Osteocyte (in vitro differentiated cells): ENCODE measurements around the gene PDZD2. TPM values are rescaled to one million over a fixed set of nuclear protein-coding genes. Genes with fewer than 3 reads are reported as not detected.
"Not testable (repeated sequence)": the region's sequence is repeated elsewhere in the genome, so short reads cannot be mapped to it uniquely, and the experiment has no call there.

Experiments used
- DNase-seq: peaks from one replicate; pipeline ENCODE4 v3.0.0; 2021; ENCODE audit warnings: mixed read lengths; ENCODE audit not compliant: unreplicated experiment; ENCODE audit errors: extremely low spot score
- H3K27ac Mint-ChIP-seq: one replicate; pipeline ENCODE4 v1.8.0; 2021; ENCODE audit warnings: mild to moderate bottlenecking, mixed read lengths; ENCODE audit not compliant: unreplicated experiment
- H3K27me3 Mint-ChIP-seq: one replicate; pipeline ENCODE4 v1.8.0; 2021; ENCODE audit warnings: mixed read lengths; ENCODE audit not compliant: unreplicated experiment
- H3K36me3 Mint-ChIP-seq: one replicate; pipeline ENCODE4 v1.8.0; 2021; ENCODE audit warnings: mixed read lengths; ENCODE audit not compliant: unreplicated experiment
- H3K4me1 Mint-ChIP-seq: one replicate; pipeline ENCODE4 v1.8.0; 2021; ENCODE audit warnings: mixed read lengths; ENCODE audit not compliant: unreplicated experiment
- H3K4me3 Mint-ChIP-seq: one replicate; pipeline ENCODE4 v1.8.0; 2021; ENCODE audit warnings: mild to moderate bottlenecking, moderate library complexity, mixed read lengths; ENCODE audit not compliant: unreplicated experiment
- H3K9me3 Mint-ChIP-seq: one replicate; pipeline ENCODE4 v1.8.0; 2021; ENCODE audit warnings: mixed read lengths; ENCODE audit not compliant: unreplicated experiment
- total RNA-seq: library from RNA; stranded (reverse); gene quantifications from 2 replicates; pipeline ENCODE4 v1.2.1, GENCODE V29; 2021
- TF ChIP-seq, protein P1 (sequence below): fragments of 200-600 bp; sonication (generic); IDR thresholded peaks from 2 replicates; pipeline ENCODE4 v1.5.0; 2021; ENCODE audit warnings: antibody characterized with exemption, mild to moderate bottlenecking, moderate library complexity

PDZD2 gene
- total RNA-seq, 1 donor from 2014 or later, result 2.3 TPM

DNA sequence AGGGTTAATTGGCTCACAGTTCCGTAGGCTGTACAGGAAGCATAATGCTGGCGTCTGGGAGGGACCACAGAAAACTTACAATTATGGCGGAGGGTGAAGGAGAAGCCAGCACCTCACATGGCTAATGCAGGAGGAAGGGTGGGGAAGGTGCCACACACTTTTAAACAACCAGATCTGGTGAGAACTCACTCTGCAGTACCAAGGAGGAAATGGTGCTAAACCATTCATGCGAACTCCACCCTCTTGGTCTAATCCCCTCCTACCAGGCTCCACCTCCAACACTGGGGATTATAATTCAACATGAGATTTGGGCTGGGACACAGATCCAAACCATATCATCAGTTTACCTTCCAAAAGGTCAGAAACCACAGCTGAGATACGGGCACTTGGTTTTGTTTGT is 122.9 kb downstream of the PDZD2 start:
- Mint-ChIP-seq H3K4me3 (no peak overlapping the region), H3K27ac (no peak overlapping the region), H3K27me3 (peaks cover 40% of the 10 kb centered on the region), H3K4me1 (no peaks in the 10 kb centered on the region), H3K36me3 (no peaks in the 10 kb centered on the region), H3K9me3 (no peaks in the 10 kb centered on the region)
- no peak for DNase-seq
- TF ChIP-seq, protein P1, sequence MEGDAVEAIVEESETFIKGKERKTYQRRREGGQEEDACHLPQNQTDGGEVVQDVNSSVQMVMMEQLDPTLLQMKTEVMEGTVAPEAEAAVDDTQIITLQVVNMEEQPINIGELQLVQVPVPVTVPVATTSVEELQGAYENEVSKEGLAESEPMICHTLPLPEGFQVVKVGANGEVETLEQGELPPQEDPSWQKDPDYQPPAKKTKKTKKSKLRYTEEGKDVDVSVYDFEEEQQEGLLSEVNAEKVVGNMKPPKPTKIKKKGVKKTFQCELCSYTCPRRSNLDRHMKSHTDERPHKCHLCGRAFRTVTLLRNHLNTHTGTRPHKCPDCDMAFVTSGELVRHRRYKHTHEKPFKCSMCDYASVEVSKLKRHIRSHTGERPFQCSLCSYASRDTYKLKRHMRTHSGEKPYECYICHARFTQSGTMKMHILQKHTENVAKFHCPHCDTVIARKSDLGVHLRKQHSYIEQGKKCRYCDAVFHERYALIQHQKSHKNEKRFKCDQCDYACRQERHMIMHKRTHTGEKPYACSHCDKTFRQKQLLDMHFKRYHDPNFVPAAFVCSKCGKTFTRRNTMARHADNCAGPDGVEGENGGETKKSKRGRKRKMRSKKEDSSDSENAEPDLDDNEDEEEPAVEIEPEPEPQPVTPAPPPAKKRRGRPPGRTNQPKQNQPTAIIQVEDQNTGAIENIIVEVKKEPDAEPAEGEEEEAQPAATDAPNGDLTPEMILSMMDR, result no peak

DNA sequence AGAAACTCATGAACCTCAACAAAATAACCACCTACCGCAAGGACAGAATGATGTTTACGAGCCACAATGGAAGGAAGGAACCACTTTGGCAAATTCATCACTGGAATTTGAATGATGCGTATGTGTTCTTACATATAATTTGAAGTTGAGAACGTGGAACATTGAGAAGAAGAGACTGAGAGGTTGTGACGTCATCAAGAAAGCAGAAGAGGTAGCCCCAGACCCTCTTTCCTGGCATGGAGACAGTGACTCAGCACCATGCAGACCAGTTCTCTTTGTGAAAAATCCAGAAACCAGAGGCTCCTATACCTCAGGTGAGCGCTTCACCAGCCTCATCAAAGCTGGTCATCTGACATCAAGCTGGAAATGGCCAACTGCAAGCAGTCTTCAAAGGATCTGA is 124.5 kb downstream of the PDZD2 start:
- Mint-ChIP-seq H3K9me3 (no peaks in the 10 kb centered on the region), H3K27me3 (peaks cover 45% of the 10 kb centered on the region), H3K36me3 (no peaks in the 10 kb centered on the region), H3K4me1 (no peaks in the 10 kb centered on the region), H3K27ac (no peak overlapping the region), H3K4me3 (no peak overlapping the region)
- TF ChIP-seq, protein P1, result no peak
- no peak for DNase-seq

DNA sequence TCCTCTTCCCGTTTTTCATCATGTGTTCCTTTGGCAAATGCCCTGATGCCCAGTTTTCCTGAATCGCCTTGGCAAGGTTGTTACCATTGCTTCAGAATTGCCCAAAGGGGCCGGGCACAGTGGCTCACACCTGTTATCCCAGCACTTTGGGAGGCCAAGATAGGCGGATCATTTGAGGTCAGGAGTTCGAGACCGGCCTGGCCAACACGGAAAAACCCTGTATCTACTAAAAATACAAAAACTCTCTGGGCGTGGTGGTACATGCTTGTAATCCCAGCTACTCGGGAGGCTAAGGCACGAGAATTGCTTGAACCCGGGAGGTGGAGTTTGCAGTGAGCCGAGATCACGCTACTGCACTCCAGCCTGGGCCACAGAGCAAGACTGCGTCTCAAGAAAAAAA is 125.8 kb downstream of the PDZD2 start:
- not testable (repeated sequence) for H3K4me3 Mint-ChIP-seq, H3K36me3 Mint-ChIP-seq, H3K9me3 Mint-ChIP-seq, H3K4me1 Mint-ChIP-seq, DNase-seq, H3K27ac Mint-ChIP-seq
- H3K27me3 Mint-ChIP-seq, result peaks cover 48% of the 10 kb centered on the region

DNA sequence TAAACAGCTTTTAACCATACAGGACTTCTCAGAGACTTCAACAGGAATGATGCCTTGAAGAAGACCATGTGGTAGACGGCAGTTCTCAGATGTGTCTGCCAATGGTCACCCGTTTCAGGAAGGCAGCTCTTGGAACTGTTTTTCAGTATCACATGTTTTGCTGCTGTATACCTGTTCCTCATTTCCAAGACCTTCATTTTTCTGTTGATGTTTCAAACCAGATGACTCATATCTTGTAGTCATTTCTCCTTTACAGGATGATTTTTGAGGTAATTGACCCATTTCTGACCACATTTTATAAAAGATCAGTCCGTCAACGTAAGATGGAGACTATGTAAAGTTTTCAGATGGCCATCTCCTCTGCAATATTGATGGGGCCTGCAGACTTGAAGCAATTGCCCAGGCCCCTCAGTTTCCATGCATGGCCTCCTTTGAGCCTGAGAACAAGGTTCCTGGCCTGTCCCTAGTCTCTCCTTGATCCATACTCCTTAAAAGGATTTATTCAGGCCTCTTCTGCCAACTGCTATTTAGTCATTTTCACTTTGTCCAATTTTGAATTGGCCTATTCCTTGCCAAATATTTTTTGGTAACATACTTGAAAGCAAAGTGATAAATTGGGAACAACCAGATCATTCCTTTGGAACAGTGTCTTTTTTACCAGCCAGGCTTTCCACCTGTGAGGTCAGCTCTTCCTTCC is 128.6 kb downstream of the PDZD2 start:
- TF ChIP-seq, protein P1, result no peak
- peaks cover 48% of the 10 kb centered on the region for H3K27me3 Mint-ChIP-seq
- no peaks in the 10 kb centered on the region for H3K9me3 Mint-ChIP-seq
- no peak overlapping the region for H3K27ac Mint-ChIP-seq
- no peaks in the 10 kb centered on the region for H3K4me1 Mint-ChIP-seq
- no peak overlapping the region for H3K4me3 Mint-ChIP-seq
- no peaks in the 10 kb centered on the region for H3K36me3 Mint-ChIP-seq
- no peak for DNase-seq

DNA sequence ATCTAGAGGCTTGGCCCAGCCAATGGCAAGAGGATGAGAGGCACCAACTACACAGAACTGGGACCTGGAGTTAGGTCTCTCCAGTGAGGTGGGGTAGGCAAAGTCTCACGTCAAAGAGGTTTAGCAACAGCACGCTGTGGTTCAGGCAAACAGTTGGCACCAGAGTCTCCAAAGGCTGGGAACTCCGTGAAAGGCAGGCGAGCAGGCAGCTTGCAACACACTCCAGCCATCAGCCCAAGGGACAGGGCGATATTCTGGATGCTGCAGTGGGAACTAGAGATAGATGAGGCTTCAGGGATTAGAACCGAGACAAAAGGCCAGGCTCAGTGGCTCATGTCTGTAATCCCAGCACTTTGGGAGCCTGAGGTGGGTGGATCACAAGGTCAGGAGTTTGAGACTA is 129.1 kb downstream of the PDZD2 start:
- H3K4me3 Mint-ChIP-seq, result no peak overlapping the region
- no peaks in the 10 kb centered on the region for H3K36me3 Mint-ChIP-seq
- H3K27me3 Mint-ChIP-seq, result peaks cover 48% of the 10 kb centered on the region
- H3K9me3 Mint-ChIP-seq, result no peaks in the 10 kb centered on the region
- no peak for DNase-seq
- TF ChIP-seq, protein P1, result no peak
- no peak overlapping the region for H3K27ac Mint-ChIP-seq
- no peaks in the 10 kb centered on the region for H3K4me1 Mint-ChIP-seq
